ENCODE results near the gene EOMES. TPM values are rescaled to one million over a fixed set of nuclear protein-coding genes. Genes with fewer than 3 reads are reported as not detected.

EOMES gene
- total and polyA plus RNA-seq, 2 donors (not counting 1 experiment from before 2014, with no cell fraction given), result 0.10 to 0.12 TPM

DNA sequence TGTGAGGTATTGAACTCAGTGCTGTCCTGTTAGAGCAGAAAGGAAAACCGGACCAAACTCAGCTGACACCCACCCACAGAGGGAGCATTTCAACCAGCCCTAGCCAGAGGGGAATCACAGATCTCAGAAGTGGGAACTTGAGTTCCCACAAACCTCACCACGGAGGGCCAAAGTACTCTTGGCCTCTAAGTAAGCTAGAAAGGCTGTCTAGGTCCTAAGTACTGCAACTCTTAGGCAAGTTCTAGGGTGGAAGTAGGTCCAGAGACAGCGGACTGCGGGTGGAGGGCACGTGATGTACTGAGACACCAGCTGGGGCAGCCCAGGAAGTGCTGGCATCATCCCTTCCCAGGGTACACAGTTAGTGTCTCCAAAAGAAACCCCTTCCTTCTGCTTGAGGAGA lies 34.1 kb downstream of the EOMES start:
- Mint-ChIP-seq H3K4me1 (no peaks in the 10 kb centered on the region), H3K9me3 (ENCODE audit: insufficient read depth) (peaks cover 6% of the 10 kb centered on the region), H3K4me3 (no peak overlapping the region), H3K27ac (no peak overlapping the region), H3K27me3 (peaks cover 15% of the 10 kb centered on the region)
- no peak for TF ChIP-seq EZH2 (IDR thresholded peaks at IDR 0.05; ENCODE audit: borderline replicate concordance, insufficient read depth, low read depth, low read length, poor library complexity, severe bottlenecking)
- TF ChIP-seq, protein P1, sequence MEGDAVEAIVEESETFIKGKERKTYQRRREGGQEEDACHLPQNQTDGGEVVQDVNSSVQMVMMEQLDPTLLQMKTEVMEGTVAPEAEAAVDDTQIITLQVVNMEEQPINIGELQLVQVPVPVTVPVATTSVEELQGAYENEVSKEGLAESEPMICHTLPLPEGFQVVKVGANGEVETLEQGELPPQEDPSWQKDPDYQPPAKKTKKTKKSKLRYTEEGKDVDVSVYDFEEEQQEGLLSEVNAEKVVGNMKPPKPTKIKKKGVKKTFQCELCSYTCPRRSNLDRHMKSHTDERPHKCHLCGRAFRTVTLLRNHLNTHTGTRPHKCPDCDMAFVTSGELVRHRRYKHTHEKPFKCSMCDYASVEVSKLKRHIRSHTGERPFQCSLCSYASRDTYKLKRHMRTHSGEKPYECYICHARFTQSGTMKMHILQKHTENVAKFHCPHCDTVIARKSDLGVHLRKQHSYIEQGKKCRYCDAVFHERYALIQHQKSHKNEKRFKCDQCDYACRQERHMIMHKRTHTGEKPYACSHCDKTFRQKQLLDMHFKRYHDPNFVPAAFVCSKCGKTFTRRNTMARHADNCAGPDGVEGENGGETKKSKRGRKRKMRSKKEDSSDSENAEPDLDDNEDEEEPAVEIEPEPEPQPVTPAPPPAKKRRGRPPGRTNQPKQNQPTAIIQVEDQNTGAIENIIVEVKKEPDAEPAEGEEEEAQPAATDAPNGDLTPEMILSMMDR (IDR thresholded peaks at IDR 0.05), result no peak
- H3K36me3 ChIP-seq (replicated peaks in 1 of 2; ENCODE audit: control extremely low read depth in 1 of 2, control insufficient read depth in 1 of 2, extremely low read depth in 1 of 2, insufficient read depth in 2 of 2, low read length in 1 of 2), result no peaks in the 10 kb centered on the region
- ChIA-PET POLR2A (no interaction called here), CTCF (interaction anchor here (1.3 kb wide), 1 partner anchor 9 kb away, joined by 3 read pairs; no protein-coding TSS in a partner anchor)
- intact Hi-C loops (cut with micrococcal nuclease), result no loop called here
- WGBS (ENCODE audit: insufficient coverage), result no CpG with 5 or more reads among the region's 5 CpGs
- H3K4me3 ChIP-seq (ENCODE audit: control extremely low read depth in 1 of 5, extremely low read depth in 1 of 5, insufficient read depth in 1 of 5, low read depth in 2 of 5, low read length in 4 of 5), result no peak overlapping the region
- peaks cover 0 to 3% (median 0%) of the 10 kb centered on the region in 4 experiments for H3K27me3 ChIP-seq (replicated peaks in 1 of 4; ENCODE audit: control extremely low read depth in 1 of 4, control insufficient read depth in 3 of 4, insufficient read depth in 4 of 4, low read length in 3 of 4)
- DNase-seq, result no peak
- H2AFZ ChIP-seq (ENCODE audit: insufficient read depth, low read depth, low read length, poor library complexity, severe bottlenecking), result no peak overlapping the region
- H3K9me3 ChIP-seq (ENCODE audit: control extremely low read depth in 1 of 3, control insufficient read depth in 2 of 3, insufficient read depth in 1 of 3, low read length in 2 of 3), result peaks cover 0 to 6% (median 1%) of the 10 kb centered on the region in 3 donors
- no peaks in the 10 kb centered on the region for H3K4me1 ChIP-seq (ENCODE audit: control insufficient read depth in 2 of 2, insufficient read depth in 2 of 2, low read length in 2 of 2)
- H3K79me2 ChIP-seq (ENCODE audit: control insufficient read depth, insufficient read depth, low read length), result no peaks in the 10 kb centered on the region
- ATAC-seq (ENCODE audit: low read depth), result no peak
- no peak overlapping the region for H3K4me2 ChIP-seq (replicated peaks; ENCODE audit: low read depth, low read length, poor library complexity, severe bottlenecking)
- H3K27ac ChIP-seq (ENCODE audit: low read length in 2 of 2), result no peak overlapping the region
- H4K20me1 ChIP-seq (ENCODE audit: control insufficient read depth, insufficient read depth, low read length, poor library complexity, severe bottlenecking), result no peaks in the 10 kb centered on the region
- H3K9ac ChIP-seq (ENCODE audit: low read length), result no peak overlapping the region

DNA sequence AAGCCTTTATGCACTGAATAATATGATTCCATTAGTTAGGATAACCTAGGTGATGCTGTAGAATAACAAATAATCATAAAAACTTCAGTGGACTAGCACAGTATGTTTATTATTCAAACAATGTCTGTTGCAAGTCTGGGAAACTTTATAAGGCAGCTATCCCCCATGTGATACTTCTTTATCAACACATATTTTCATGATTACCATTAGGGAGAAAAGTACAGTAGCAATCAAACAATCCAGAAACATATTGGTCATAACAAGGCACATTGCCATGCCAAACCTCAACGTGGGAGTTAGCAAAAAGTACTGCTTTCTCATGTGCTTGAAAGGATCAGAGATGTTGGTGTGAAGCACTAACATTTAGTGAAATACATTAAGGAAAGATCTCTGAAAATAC lies 35.5 kb downstream of the EOMES start:
- Histone ChIP-seq H2AFZ (ENCODE audit: insufficient read depth, low read depth, low read length, poor library complexity, severe bottlenecking) (no peak overlapping the region), H3K79me2 (ENCODE audit: control insufficient read depth, insufficient read depth, low read length) (no peaks in the 10 kb centered on the region), H3K27me3 (replicated peaks in 1 of 4; ENCODE audit: control extremely low read depth in 1 of 4, control insufficient read depth in 3 of 4, insufficient read depth in 4 of 4, low read length in 3 of 4) (peaks cover 0 to 3% (median 0%) of the 10 kb centered on the region in 4 experiments), H3K9me3 (ENCODE audit: control extremely low read depth in 1 of 3, control insufficient read depth in 2 of 3, insufficient read depth in 1 of 3, low read length in 2 of 3) (peaks cover 0 to 6% (median 1%) of the 10 kb centered on the region in 3 donors), H3K4me3 (ENCODE audit: control extremely low read depth in 1 of 5, extremely low read depth in 1 of 5, insufficient read depth in 1 of 5, low read depth in 2 of 5, low read length in 4 of 5) (no peak overlapping the region), H3K36me3 (replicated peaks in 1 of 2; ENCODE audit: control extremely low read depth in 1 of 2, control insufficient read depth in 1 of 2, extremely low read depth in 1 of 2, insufficient read depth in 2 of 2, low read length in 1 of 2) (no peaks in the 10 kb centered on the region), H3K4me1 (ENCODE audit: control insufficient read depth in 2 of 2, insufficient read depth in 2 of 2, low read length in 2 of 2) (no peaks in the 10 kb centered on the region), H3K4me2 (replicated peaks; ENCODE audit: low read depth, low read length, poor library complexity, severe bottlenecking) (no peak overlapping the region), H4K20me1 (ENCODE audit: control insufficient read depth, insufficient read depth, low read length, poor library complexity, severe bottlenecking) (no peaks in the 10 kb centered on the region), H3K27ac (ENCODE audit: low read length in 2 of 2) (no peak overlapping the region), H3K9ac (ENCODE audit: low read length) (no peak overlapping the region)
- intact Hi-C loops (cut with micrococcal nuclease), result no loop called here
- DNase-seq (no peak), ATAC-seq (ENCODE audit: low read depth) (no peak)
- Mint-ChIP-seq H3K4me1 (no peaks in the 10 kb centered on the region), H3K27ac (no peak overlapping the region), H3K27me3 (peaks cover 15% of the 10 kb centered on the region), H3K4me3 (no peak overlapping the region), H3K9me3 (ENCODE audit: insufficient read depth) (peaks cover 6% of the 10 kb centered on the region)
- WGBS (ENCODE audit: insufficient coverage), result no CpG with 5 or more reads among the region's 1 CpG
- TF ChIP-seq, protein P1 (IDR thresholded peaks at IDR 0.05), result no peak
- no peak for TF ChIP-seq EZH2 (IDR thresholded peaks at IDR 0.05; ENCODE audit: borderline replicate concordance, insufficient read depth, low read depth, low read length, poor library complexity, severe bottlenecking)
- CTCF ChIA-PET, result no interaction called here
- POLR2A ChIA-PET, result no interaction called here
